HUES6 (cell line): ENCODE results near the gene MRPL44.
"Not testable (repeated sequence)": the region's sequence is repeated elsewhere in the genome, so short reads cannot be mapped to it uniquely, and the experiment has no call there.

ENCODE experiments used
- H3K27ac ChIP-seq: 2 replicates; pipeline ENCODE4 v1.7.0; 2013; ENCODE audit warnings: low read depth, mild to moderate bottlenecking, low read length, inconsistent platforms
- H3K27me3 ChIP-seq: 2 replicates; pipeline ENCODE4 v1.6.1; 2013; ENCODE audit warnings: low read length; ENCODE audit not compliant: control insufficient read depth, insufficient read depth
- H3K36me3 ChIP-seq: 2 replicates; pipeline ENCODE4 v1.6.1; 2013; ENCODE audit warnings: low read length; ENCODE audit not compliant: control insufficient read depth, insufficient read depth
- H3K4me1 ChIP-seq: 2 replicates; pipeline ENCODE4 v1.6.1; 2013; ENCODE audit warnings: low read length; ENCODE audit not compliant: control insufficient read depth, insufficient read depth
- H3K4me3 ChIP-seq: 2 replicates; pipeline ENCODE4 v1.5.1; 2013; ENCODE audit warnings: low read depth, low read length
- H3K9ac ChIP-seq: one replicate; pipeline ENCODE4 v1.6.1; 2013; ENCODE audit warnings: mild to moderate bottlenecking, low read length
- H3K9me3 ChIP-seq: 2 replicates; pipeline ENCODE4 v1.6.1; 2013; ENCODE audit warnings: low read depth, low read length; ENCODE audit not compliant: control insufficient read depth, insufficient read depth

Gene MRPL44

DNA sequence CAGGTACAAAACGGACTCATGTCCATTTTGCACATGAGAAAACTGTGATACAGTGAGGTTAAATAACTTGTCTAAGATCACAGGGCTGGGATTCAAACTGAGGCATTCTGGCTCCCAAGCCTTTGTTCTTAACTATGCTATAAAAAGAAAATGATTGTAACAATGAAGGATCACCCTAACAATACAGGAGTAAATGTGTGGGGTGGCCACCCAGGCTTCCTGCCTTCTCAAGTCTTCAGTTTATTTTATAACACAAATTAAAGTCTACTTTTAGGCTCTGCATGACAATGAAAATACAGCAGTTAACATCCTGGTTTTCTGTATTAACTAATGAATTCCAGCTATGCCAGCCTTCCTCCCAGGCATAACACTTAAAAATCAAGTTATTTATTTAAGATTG is 19.7 kb upstream of the MRPL44 start:
- Histone ChIP-seq H3K27me3 (no peaks in the 10 kb centered on the region), H3K4me3 (peak overlapping the region; percentile 28; the same call in 1 of the 2 replicates), H3K9ac (no peak overlapping the region), H3K27ac (peak overlapping the region; percentile 89), H3K4me1 (peaks cover 68% of the 10 kb centered on the region), H3K9me3 (peaks cover 2% of the 10 kb centered on the region; the same call in 1 of the 2 replicates), H3K36me3 (no peaks in the 10 kb centered on the region; the same call in 1 of the 2 replicates)

- not testable (repeated sequence) for H3K36me3 ChIP-seq, H3K9ac ChIP-seq, H3K4me3 ChIP-seq, H3K27me3 ChIP-seq, H3K27ac ChIP-seq, H3K9me3 ChIP-seq
- H3K4me1 ChIP-seq, result peaks cover 67% of the 10 kb centered on the region
Observed at GRCh38 chr2:223939438-223939837, 17.8 kb upstream of the MRPL44 start.

DNA sequence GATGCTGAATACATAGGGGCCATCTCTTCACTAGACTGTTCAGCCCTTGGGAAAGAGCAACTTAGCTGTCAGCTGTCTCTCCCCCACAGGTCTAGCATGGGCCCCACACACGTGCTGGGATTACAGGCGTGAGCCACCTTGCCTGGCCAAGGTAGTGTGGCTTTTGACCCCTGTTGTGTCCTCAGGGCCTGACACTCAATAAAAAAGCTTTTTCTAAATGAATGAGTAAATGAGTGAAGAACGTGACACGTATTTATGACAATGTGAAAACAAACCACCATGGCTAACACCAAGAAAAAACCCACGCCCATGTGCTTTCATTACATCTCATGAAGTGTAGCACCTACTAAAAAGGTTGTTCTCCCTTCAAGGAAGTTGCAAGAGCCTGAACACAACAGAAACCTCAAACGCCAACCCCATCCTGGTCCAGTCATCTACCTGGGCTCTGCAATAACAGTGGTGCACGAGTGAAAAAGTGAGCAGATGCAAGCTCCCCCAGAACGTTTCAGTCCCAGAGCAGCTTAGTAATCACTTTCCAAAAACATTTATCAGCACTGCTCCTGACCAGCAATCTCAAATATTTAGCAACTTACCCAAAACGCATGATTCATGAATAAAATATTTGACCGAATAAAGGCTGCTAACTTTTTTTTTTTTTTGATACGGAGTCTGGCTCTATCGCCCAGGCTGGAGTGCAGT is 15.5 kb upstream of the MRPL44 start:
- Histone ChIP-seq H3K4me1 (peaks cover 50% of the 10 kb centered on the region), H3K36me3 (no peaks in the 10 kb centered on the region; the same call in 1 of the 2 replicates), H3K9me3 (peaks cover 2% of the 10 kb centered on the region; the same call in 1 of the 2 replicates), H3K27ac (no peak overlapping the region), H3K9ac (no peak overlapping the region), H3K4me3 (no peak overlapping the region), H3K27me3 (no peaks in the 10 kb centered on the region)

GRCh38 chr2:223943135-223943534 is 14.1 kb upstream of the MRPL44 start:
- no peaks in the 10 kb centered on the region for H3K27me3 ChIP-seq
- no peak overlapping the region for H3K27ac ChIP-seq
- no peaks in the 10 kb centered on the region; the same call in 1 of the 2 replicates for H3K36me3 ChIP-seq
- H3K9me3 ChIP-seq, result peaks cover 2% of the 10 kb centered on the region; the same call in 1 of the 2 replicates
- H3K4me1 ChIP-seq, result peaks cover 43% of the 10 kb centered on the region
- peak overlapping the region; percentile 99 for H3K4me3 ChIP-seq
- H3K9ac ChIP-seq, result no peak overlapping the region

- Histone ChIP-seq H3K9ac (peak overlapping the region; percentile 80), H3K4me1 (peaks cover 39% of the 10 kb centered on the region), H3K27ac (no peak overlapping the region), H3K27me3 (no peaks in the 10 kb centered on the region), H3K9me3 (peaks cover 2% of the 10 kb centered on the region; the same call in 1 of the 2 replicates), H3K36me3 (no peaks in the 10 kb centered on the region; the same call in 1 of the 2 replicates), H3K4me3 (peak overlapping the region; percentile 99)
Observed at GRCh38 chr2:223943561-223944008, 13.7 kb upstream of the MRPL44 start.

- Histone ChIP-seq H3K27ac (peak overlapping the region; percentile 74; the same call in 1 of the 2 replicates), H3K9ac (peak overlapping the region; percentile 80), H3K27me3 (no peaks in the 10 kb centered on the region), H3K4me1 (peaks cover 33% of the 10 kb centered on the region), H3K36me3 (no peaks in the 10 kb centered on the region; the same call in 1 of the 2 replicates), H3K4me3 (peak overlapping the region; percentile 99), H3K9me3 (peaks cover 2% of the 10 kb centered on the region; the same call in 1 of the 2 replicates)
Observed at GRCh38 chr2:223944166-223944702, 13.0 kb upstream of the MRPL44 start.

- no peaks in the 10 kb centered on the region for H3K27me3 ChIP-seq
- peak within 1 kb of the TSS; percentile 80 for H3K9ac ChIP-seq
- peak within 1 kb of the TSS; percentile 99 for H3K4me3 ChIP-seq
- H3K9me3 ChIP-seq, result peaks cover 2% of the 10 kb centered on the region; the same call in 1 of the 2 replicates
- no peaks in the 10 kb centered on the region; the same call in 1 of the 2 replicates for H3K36me3 ChIP-seq
- H3K27ac ChIP-seq, result peak within 1 kb of the TSS; percentile 74
- H3K4me1 ChIP-seq, result peaks cover 30% of the 10 kb centered on the region
Observed at GRCh38 chr2:223944703-223945531, 12.3 kb upstream of the MRPL44 start, which contains the start of gene WDFY1. WDFY1 (minus strand) TSS chr2:223945335; CDS start chr2:223945284, 51 bp downstream.

DNA sequence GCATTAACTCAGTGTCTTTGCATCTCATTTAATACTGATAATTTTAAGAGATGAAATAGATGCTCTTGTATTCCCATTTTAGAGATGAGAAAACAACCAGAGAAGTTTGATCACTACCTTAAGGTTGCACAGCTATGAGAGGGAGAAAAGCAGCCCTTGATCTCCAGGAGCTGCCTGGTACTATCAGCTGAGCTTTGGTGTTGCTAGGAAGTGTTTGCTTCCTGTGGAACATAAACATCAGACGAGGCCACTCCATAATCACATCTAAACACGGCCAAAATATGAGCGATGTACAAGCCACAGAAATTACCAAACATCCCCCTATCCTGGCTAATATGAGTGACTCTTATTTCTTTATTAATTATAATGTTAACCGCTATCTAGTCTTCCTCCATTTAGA is 11.5 kb upstream of the MRPL44 start:
- Histone ChIP-seq H3K36me3 (no peaks in the 10 kb centered on the region; the same call in 1 of the 2 replicates), H3K4me1 (peaks cover 34% of the 10 kb centered on the region), H3K4me3 (peak overlapping the region; percentile 99; the same call in 1 of the 2 replicates), H3K27ac (no peak overlapping the region), H3K27me3 (no peaks in the 10 kb centered on the region), H3K9me3 (no peaks in the 10 kb centered on the region), H3K9ac (no peak overlapping the region)

DNA sequence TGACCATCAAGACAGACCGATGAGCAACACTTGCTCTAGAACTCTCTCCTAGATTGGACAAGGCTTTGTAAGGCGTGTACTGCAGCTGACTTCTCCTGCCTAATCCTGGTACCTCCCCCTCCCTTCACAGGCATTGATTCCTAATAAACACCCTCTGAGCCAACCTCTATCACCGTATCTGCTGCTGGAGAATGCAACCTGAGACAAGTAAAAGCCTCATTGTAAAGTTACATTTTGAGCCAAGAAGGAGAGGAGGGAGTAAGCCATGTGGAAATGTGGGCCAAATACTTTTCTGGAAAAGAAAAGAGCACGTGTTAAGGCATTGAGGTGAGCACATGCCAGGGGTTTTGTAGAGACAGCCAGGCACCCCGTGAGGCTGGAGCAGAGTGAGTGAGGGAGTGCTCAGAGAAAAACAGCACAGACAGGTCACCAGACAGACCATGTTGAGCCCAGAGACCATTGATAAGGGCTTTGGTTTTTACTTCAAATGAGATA is 9.5 kb upstream of the MRPL44 start:
- Histone ChIP-seq H3K27ac (no peak overlapping the region), H3K9ac (no peak overlapping the region), H3K9me3 (no peaks in the 10 kb centered on the region), H3K4me3 (no peak overlapping the region), H3K36me3 (no peaks in the 10 kb centered on the region), H3K4me1 (peaks cover 40% of the 10 kb centered on the region), H3K27me3 (no peaks in the 10 kb centered on the region)

DNA sequence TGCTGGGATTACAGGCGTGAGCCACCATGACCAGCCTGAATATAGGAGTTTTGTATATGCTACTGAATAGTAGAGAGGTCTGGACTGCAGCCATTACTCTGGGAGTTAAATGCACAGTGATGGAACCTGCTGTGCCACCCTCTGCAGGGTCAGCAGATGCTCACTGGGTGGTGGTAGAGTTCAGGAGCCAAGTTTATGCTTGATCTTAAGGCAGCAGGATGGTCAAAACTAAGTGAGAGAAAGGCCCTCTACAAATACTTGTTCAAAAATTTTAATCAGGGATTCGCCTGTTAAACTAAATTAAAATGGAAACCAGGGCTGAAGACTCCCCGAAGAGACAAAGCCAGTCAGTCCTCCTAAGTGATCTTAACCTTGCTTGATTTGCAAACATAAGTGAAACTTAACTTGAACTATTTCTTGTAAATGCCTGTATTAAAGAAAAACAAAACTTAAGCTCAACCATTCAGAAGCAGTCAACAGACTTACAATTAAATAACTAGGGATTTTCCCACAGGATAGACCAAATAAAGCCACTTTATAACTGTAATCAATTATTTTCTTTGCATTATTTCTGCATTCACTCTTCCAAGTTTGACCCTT is 7.9 kb upstream of the MRPL44 start:
- no peaks in the 10 kb centered on the region for H3K9me3 ChIP-seq
- H3K9ac ChIP-seq, result no peak overlapping the region
- peaks cover 30% of the 10 kb centered on the region for H3K4me1 ChIP-seq
- H3K4me3 ChIP-seq, result no peak overlapping the region
- H3K27me3 ChIP-seq, result no peaks in the 10 kb centered on the region
- H3K36me3 ChIP-seq, result no peaks in the 10 kb centered on the region
- H3K27ac ChIP-seq, result no peak overlapping the region
